Fibroblast of pulmonary artery (primary cell): ENCODE data around the gene C8A.
A peak's percentile ranks its signal among the peaks of the same experiment; 100 is the strongest.

Experiments used
- DNase-seq: peaks from one replicate; pipeline ENCODE4 v3.0.0-alpha.2; 2010; ENCODE audit warnings: low read depth
- H3K4me3 ChIP-seq: replicated peaks from 2 replicates; pipeline ENCODE4 v1.5.1; 2011; ENCODE audit warnings: low read depth, mild to moderate bottlenecking, control low read depth, low read length, moderate library complexity
- CTCF ChIP-seq: IDR thresholded peaks from 2 replicates; pipeline ENCODE4 v1.5.1; 2011; ENCODE audit warnings: mild to moderate bottlenecking, control low read depth, low read length, inconsistent platforms; ENCODE audit errors: missing control alignments

C8A gene

GRCh38 chr1:56874689-56875088, 20.1 kb downstream of the C8A start:
- TF ChIP-seq CTCF, result no peak
- DNase-seq, result no peak
- H3K4me3 ChIP-seq, result no peak overlapping the region

DNA sequence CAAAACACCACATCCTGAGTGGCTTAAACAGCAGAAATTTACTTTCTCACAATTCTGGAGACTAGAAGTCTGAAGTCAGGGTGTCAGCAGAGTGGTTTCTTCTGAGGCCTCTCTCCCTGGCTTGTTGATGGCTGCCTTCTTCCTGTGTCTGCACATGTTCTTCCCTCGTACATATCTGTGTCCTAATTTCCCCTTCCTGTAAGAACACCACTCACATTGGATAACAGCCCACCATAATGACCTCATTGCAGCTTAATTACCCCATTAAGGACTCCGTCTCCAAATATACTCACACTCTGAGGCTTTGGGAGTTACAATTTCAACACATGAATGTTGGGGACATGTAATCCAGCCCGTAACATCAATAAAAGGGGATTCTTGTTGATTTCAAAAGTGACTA, 23.4 kb downstream of the C8A start:
- no peak overlapping the region for H3K4me3 ChIP-seq
- no peak for TF ChIP-seq CTCF
- DNase-seq, result no peak

GRCh38 chr1:56880774-56881173, 26.2 kb downstream of the C8A start:
- H3K4me3 ChIP-seq, result no peak overlapping the region
- DNase-seq, result no peak
- TF ChIP-seq CTCF, result no peak

DNA sequence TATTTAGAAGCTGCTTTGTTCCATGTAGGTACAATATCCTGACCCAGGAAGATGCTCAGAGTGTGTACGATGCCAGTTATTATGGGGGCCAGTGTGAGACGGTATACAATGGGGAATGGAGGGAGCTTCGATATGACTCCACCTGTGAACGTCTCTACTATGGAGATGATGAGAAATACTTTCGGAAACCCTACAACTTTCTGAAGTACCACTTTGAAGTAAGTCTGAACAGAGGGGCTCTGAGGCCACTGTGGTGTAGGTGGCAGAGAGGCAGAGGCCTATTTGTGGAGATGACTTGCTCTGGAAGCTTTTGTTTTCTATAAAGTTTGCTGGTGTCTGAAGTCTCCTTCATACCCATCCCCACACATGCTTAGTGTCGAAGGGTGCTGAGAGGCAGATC, 26.8 kb downstream of the C8A start:
- no peak overlapping the region for H3K4me3 ChIP-seq
- TF ChIP-seq CTCF, result no peak
- no peak for DNase-seq

- no peak for DNase-seq
Observed at GRCh38 chr1:56890229-56890628, 35.6 kb downstream of the C8A start.

DNA sequence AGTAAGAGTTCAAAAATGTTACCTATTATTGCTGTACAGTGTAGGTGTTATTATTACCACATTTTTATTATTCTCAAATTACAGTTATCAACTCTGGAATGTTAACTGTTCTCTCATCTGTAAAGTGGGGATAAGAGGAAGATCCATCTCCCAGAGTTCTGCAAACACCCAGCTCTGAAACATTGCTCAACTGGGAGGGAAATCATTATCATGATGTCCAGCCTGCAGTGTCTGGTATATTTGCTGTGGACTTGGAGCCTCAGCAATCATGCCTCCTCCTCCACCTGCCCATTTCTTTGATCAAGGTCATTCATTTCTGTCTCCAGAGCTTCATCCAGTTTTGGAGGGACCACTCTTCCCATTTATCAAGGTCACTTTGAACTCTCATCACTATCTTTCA, 39.4 kb downstream of the C8A start:
- no peak overlapping the region for H3K4me3 ChIP-seq
- no peak for TF ChIP-seq CTCF
- DNase-seq, result no peak

More at GRCh38 chr1:56890229-56890628, 35.6 kb downstream of the C8A start:
- no peak for TF ChIP-seq CTCF
- no peak overlapping the region for H3K4me3 ChIP-seq

- peak; percentile 81 for DNase-seq
- H3K4me3 ChIP-seq, result no peak overlapping the region
- TF ChIP-seq CTCF, result no peak
Observed at GRCh38 chr1:56897150-56898004, 42.8 kb downstream of the C8A start.
